OCI-LY7 (cell line): ENCODE measurements around the gene HHLA2. TPM values are rescaled to one million over a fixed set of nuclear protein-coding genes. Genes with fewer than 3 reads are reported as not detected.
"Not testable (repeated sequence)": the region's sequence is repeated elsewhere in the genome, so short reads cannot be mapped to it uniquely, and the experiment has no call there.

Experiments used
- BruUV-seq: library from RNA; stranded (reverse); fragments of 400-500 nt; replicated peaks from 2 replicates; lab custom pipeline; 2021; lab: Mats Ljungman, UMichigan
- CTCF ChIA-PET: fragments of 300-600 bp; sonication (Branson Sonifier 250); formaldehyde crosslinking; loops from one replicate; lab custom pipeline; 2022; ENCODE audit warnings: antibody characterized with exemption; ENCODE audit not compliant: unreplicated experiment; lab: Charles Lee
- POLR2A ChIA-PET: fragments of 300-600 bp; sonication (Branson Sonifier 250); formaldehyde crosslinking; loops from one replicate; lab custom pipeline; 2022; ENCODE audit warnings: antibody characterized with exemption; lab: Charles Lee
- DNase-seq: peaks from one replicate; pipeline ENCODE4 v3.0.0-alpha.2; 2015; ENCODE audit warnings: low spot score
- H2AFZ ChIP-seq: fragments of 200-600 bp; sonication (generic), shearing (Covaris generic); 2 replicates; pipeline ENCODE4 v1.6.1; 2014; ENCODE audit warnings: mild to moderate bottlenecking, antibody characterized with exemption, low read length, moderate library complexity
- H3K27ac ChIP-seq: fragments of 200-600 bp; sonication (generic); 2 replicates; pipeline ENCODE4 v1.5.1; 2014; ENCODE audit warnings: mixed run types, low read depth, mild to moderate bottlenecking, moderate library complexity, low read length, inconsistent platforms; ENCODE audit not compliant: poor library complexity, severe bottlenecking
- H3K36me3 ChIP-seq: fragments of 200-600 bp; sonication (generic); 2 replicates; pipeline ENCODE4 v1.6.1; 2014; ENCODE audit warnings: mild to moderate bottlenecking, antibody characterized with exemption, low read length, moderate library complexity, mixed read lengths; ENCODE audit not compliant: insufficient read depth
- H3K4me1 ChIP-seq: fragments of 200-600 bp; sonication (generic); 2 replicates; pipeline ENCODE4 v1.5.1; 2014; ENCODE audit warnings: mild to moderate bottlenecking, low read length; ENCODE audit not compliant: insufficient read depth, poor library complexity, severe bottlenecking
- H3K4me2 ChIP-seq: fragments of 200-600 bp; sonication (generic); 2 replicates; pipeline ENCODE4 v1.6.1; 2014; ENCODE audit warnings: mild to moderate bottlenecking, low read length
- H3K4me3 ChIP-seq: fragments of 200-600 bp; sonication (generic); 2 replicates; pipeline ENCODE4 v1.5.1; 2014; ENCODE audit warnings: mild to moderate bottlenecking, low read depth, low read length; ENCODE audit not compliant: poor library complexity, severe bottlenecking
- H3K79me2 ChIP-seq: fragments of 200-600 bp; sonication (generic); 2 replicates; pipeline ENCODE4 v1.6.1; 2016; ENCODE audit warnings: low read depth, mild to moderate bottlenecking, low read length, moderate library complexity, mixed read lengths; ENCODE audit not compliant: insufficient read depth
- H3K9me2 ChIP-seq: fragments of 200-600 bp; sonication (generic); 2 replicates; pipeline ENCODE4 v1.6.1; 2016; ENCODE audit warnings: mild to moderate bottlenecking, low read length, mixed read lengths; ENCODE audit not compliant: insufficient read depth
- H3K9me3 ChIP-seq: fragments of 200-600 bp; sonication (generic); 2 replicates; pipeline ENCODE4 v1.6.1; 2014; ENCODE audit warnings: mild to moderate bottlenecking, mixed run types, low read length, mixed read lengths
- H4K20me1 ChIP-seq: fragments of 200-600 bp; sonication (generic); 2 replicates; pipeline ENCODE4 v1.6.1; 2014; ENCODE audit warnings: mild to moderate bottlenecking, antibody characterized with exemption, low read length, moderate library complexity, mixed read lengths; ENCODE audit not compliant: insufficient read depth
- CTCF ChIP-seq: fragments of 200-600 bp; sonication (generic); conservative IDR thresholded peaks from 2 replicates; pipeline ENCODE4 v1.5.1; 2014; ENCODE audit warnings: mild to moderate bottlenecking, antibody characterized with exemption, low read length, moderate library complexity, mixed read lengths
- EZH2phosphoT487 ChIP-seq: fragments of 200-600 bp; sonication (generic); IDR thresholded peaks from 2 replicates; pipeline ENCODE4 v1.6.1; 2018; ENCODE audit warnings: low read depth, borderline replicate concordance, mild to moderate bottlenecking, mixed run types, antibody characterized with exemption, low read length, moderate library complexity, mixed read lengths
- intact Hi-C: fragments of 100-400 bp; cut with micrococcal nuclease; formaldehyde crosslinking; loops from one replicate; pipeline ENCODE4 v1.10.0; 2022; ENCODE audit not compliant: unreplicated experiment
- total RNA-seq, 2 experiments: library from RNA; depleted of rRNA in 1 of 2; stranded (reverse); fragments of >200 nt in 1 of 2; shearing (Covaris generic) in 1 of 2; gene quantifications; 2 replicates each; pipeline ENCODE4 v1.2.3, GENCODE V29; 2014 to 2022

Gene HHLA2
- total RNA-seq, 2 experiments from 2014 or later: not detected

- no peak overlapping the region for H3K4me3 ChIP-seq
- no peak overlapping the region for H3K27ac ChIP-seq
- no peaks in the 10 kb centered on the region for H3K79me2 ChIP-seq
- no peaks in the 10 kb centered on the region for H3K9me2 ChIP-seq
- ChIA-PET POLR2A (no interaction called here), CTCF (no interaction called here)
- H3K4me2 ChIP-seq: no peak overlapping the region
- DNase-seq: no peak
- no peaks in the 10 kb centered on the region for H4K20me1 ChIP-seq
- H3K4me1 ChIP-seq: no peaks in the 10 kb centered on the region
- intact Hi-C loops: no loop called here
- H3K36me3 ChIP-seq: no peaks in the 10 kb centered on the region
- H2AFZ ChIP-seq: no peak overlapping the region
- no peaks in the 10 kb centered on the region; the same call in 1 of the 2 replicates for H3K9me3 ChIP-seq
- no TSS peak for BruUV-seq
- TF ChIP-seq EZH2phosphoT487 (no peak), CTCF (no peak)
These were observed 11.2 kb upstream of the HHLA2 start for GRCh38 chr3:108285176-108285575.

DNA sequence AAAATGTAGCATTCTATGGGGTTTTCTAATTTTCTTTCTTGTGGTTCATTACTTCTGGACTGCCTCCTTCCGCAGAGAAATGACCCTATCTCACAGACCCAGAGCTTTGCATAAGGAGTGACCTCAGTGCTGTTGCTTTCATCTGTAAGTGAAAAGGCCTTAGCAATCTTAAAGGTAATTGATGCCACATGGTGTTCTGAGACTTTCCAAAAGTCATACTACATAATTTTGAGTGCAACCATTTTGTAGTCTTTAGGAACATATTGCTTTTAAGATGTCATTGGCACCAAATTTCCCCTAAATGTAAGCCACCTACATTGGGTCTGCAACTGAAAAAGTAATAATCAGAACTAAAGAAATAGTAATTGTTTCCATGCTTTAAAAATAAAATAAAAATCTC, 9.2 kb upstream of the HHLA2 start:
- POLR2A ChIA-PET: no interaction called here
- Histone ChIP-seq H3K36me3 (no peaks in the 10 kb centered on the region), H2AFZ (no peak overlapping the region), H4K20me1 (no peaks in the 10 kb centered on the region), H3K27ac (no peak overlapping the region), H3K4me2 (no peak overlapping the region), H3K4me3 (no peak overlapping the region), H3K4me1 (no peaks in the 10 kb centered on the region), H3K9me3 (no peaks in the 10 kb centered on the region; the same call in 1 of the 2 replicates), H3K79me2 (no peaks in the 10 kb centered on the region), H3K9me2 (no peaks in the 10 kb centered on the region)
- CTCF ChIA-PET: no interaction called here
- TF ChIP-seq EZH2phosphoT487 (no peak), CTCF (no peak)
- no TSS peak for BruUV-seq
- intact Hi-C loops: no loop called here
- no peak for DNase-seq

DNA sequence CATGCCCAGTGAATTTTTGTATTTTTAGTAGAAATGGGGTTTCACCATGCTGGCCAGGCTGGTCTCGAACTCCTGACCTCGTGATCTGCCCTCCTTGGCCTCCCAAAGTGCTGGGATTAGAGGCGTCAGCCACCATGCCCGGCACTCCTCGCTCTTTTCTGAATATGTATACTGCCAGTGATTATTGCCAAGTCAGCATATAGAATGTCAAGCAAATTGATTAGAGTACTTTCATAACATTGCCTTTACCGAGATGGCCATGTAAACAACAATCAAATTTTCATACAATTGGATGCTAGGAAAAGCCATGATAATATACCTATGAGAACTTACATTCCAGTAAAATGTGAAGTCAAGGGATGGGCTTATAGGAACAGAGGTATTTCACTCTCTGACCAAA, 8.2 kb upstream of the HHLA2 start:
- H3K27ac ChIP-seq, H3K9me3 ChIP-seq, CTCF ChIA-PET, H3K9me2 ChIP-seq, H3K4me1 ChIP-seq, H3K36me3 ChIP-seq, H2AFZ ChIP-seq, POLR2A ChIA-PET, H3K79me2 ChIP-seq, H4K20me1 ChIP-seq, BruUV-seq, H3K4me2 ChIP-seq, DNase-seq, intact Hi-C loops, H3K4me3 ChIP-seq: not testable (repeated sequence)
